ENCODE results near the gene C19orf47.
"Not testable (repeated sequence)": the region's sequence is repeated elsewhere in the genome, so short reads cannot be mapped to it uniquely, and the experiment has no call there.

C19orf47 gene

GRCh38 chr19:40376286-40376862, 28.2 kb upstream of the C19orf47 start:
- DNase-seq (ENCODE audit: low spot score): no peak

- DNase-seq (ENCODE audit: low spot score): no peak
These were observed 25.9 kb upstream of the C19orf47 start for GRCh38 chr19:40374084-40374483.

DNA sequence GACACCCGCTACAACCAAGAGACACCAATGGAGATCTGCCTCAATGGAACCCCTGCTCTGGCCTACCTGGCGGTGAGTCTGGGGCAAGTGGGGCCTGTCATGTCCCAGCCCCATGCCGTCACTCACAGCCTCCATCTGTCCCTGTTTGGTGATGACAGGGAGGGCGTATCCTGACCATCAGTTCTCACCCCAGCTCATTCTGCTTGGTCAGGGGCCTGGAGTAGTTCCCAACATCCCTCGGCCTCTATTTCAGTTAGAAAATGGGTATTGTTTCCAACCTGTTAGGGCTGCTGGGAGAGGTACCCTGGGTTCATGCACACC, 23.6 kb upstream of the C19orf47 start:
- no peak for DNase-seq (ENCODE audit: low spot score)

DNA sequence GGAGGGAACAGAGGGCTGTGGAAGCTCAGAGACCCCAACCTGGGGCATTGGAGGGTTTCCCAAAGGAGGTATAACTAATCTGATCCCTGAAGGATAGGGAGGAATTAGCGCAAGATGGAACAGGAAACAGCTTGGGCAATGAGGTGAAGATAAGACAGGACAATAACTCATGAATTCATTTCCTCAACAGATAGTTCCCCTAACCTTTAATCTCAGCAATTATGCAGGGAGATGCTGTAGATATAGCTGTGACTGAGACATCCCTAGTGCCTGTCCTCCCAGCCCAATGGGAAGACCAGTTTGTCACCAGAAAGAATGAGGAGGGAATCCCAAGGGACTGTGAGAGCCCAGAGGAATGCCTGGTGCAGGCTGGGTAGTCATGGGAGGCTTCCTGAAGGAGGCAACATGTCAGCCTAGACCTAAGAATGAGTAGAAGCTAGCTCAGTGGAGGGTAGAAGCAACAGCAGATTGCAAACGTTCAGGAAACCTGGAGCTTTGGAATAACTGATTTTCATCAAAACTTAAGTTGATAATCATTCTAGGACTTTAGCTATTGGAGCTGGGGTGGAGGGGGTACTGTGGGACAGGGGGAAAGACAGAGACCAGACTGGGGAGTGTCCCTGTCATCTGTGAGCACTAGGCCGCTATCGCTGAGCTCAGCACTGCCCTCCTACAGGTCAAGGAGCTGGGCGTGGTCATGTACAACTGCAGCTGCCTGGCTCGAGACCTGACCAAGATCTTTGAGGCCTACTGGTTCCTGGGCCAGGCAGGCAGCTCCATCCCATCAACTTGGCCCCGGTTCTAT, 23.0 kb upstream of the C19orf47 start:
- no peak for DNase-seq (ENCODE audit: low spot score)

GRCh38 chr19:40370253-40370652, 22.1 kb upstream of the C19orf47 start:
- DNase-seq (ENCODE audit: low spot score): not testable (repeated sequence)

GRCh38 chr19:40369797-40370196, 21.6 kb upstream of the C19orf47 start:
- no peak for DNase-seq (ENCODE audit: low spot score)

- no peak for DNase-seq (ENCODE audit: low spot score)
These were observed 19.6 kb upstream of the C19orf47 start for GRCh38 chr19:40367577-40368434.

DNA sequence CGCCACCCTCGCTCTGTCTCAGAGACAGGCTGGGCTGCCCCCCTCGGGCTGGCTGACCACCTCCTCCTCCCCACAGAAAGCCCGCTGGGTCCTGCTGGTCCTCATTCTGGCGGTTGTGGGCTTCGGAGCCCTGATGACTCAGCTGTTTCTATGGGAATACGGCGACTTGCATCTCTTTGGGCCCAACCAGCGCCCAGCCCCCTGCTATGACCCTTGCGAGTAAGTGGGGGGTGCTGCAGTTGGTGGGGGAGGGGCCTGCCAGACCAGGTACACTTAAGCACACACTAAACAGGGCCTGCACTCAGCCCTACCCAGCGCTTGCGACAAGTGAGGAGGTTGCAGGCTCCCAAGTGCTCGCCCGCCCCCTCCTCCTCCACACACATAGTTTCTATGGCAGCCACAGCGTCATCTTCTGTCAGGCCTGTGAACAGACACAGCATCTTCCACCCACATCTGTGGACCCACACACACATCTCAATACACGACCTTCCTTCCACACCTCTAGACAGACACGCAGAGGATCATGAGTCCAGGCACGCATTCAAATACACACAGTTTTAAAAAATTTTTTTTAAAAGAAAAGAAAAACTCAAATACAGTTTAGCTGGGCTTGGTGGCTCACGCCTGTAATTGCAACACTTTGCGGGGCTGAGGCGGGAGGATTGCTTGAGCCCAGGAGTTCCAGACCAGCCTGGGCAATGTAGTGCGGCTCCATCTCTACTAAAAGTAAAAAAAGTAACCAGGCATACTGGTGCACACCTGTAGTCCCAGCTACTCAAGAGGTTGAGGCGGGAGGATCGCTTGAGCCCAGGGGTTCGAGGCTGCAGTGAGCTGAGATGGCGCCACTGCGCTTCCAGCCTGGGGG, 18.7 kb upstream of the C19orf47 start:
- no peak for DNase-seq (ENCODE audit: low spot score)

GRCh38 chr19:40365613-40366401, 17.6 kb upstream of the C19orf47 start:
- DNase-seq (ENCODE audit: low spot score): no peak

- DNase-seq (ENCODE audit: low spot score): no peak
These were observed 16.8 kb upstream of the C19orf47 start for GRCh38 chr19:40365010-40365409.

- DNase-seq (ENCODE audit: low spot score): no peak
These were observed 14.9 kb upstream of the C19orf47 start for GRCh38 chr19:40363069-40363468.

DNA sequence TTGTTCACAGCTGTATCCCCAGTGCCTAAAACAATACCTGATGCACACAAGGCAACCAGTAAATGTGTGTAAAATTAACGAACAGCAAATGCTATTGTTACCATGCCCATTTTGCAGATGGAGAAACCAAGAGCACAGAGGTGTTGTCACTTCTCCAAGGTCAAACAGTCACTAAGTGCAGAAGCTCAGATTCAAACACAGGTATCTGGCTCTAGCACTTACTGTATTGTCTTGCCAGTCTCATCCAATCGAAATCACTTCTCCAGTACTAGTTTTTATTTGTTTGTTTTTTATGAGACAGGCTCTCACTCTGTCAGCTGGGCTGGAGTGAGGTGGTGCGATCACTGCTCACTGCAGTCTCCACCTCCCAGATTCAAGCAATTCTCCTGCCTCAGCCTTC, 14.0 kb upstream of the C19orf47 start:
- DNase-seq (ENCODE audit: low spot score): no peak

- no peak for DNase-seq (ENCODE audit: low spot score)
These were observed 12.6 kb upstream of the C19orf47 start for GRCh38 chr19:40360708-40361241.

GRCh38 chr19:40360020-40360707, 12.0 kb upstream of the C19orf47 start:
- DNase-seq (ENCODE audit: low spot score): no peak

GRCh38 chr19:40358773-40359172, 10.6 kb upstream of the C19orf47 start:
- no peak for DNase-seq (ENCODE audit: low spot score)

DNA sequence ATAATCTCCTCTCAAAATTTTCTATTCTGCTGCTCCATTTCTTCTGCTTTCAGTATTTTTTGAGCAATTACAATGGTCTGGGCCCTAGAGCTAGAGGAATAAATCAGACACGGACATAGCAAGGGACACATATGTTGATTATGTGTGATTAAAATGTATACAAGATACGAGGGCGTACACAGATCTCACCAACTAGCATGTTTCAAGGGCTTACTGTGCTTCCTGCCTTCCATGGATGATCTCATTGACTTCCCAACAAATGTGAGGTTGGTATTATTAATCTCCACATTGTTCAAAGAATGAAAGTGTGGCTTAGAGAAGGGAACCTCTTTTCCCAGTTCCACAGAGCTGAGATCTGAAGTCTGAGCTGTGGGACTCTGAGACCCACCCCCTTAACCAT, 9.4 kb upstream of the C19orf47 start:
- no peak for DNase-seq (ENCODE audit: low spot score)

DNA sequence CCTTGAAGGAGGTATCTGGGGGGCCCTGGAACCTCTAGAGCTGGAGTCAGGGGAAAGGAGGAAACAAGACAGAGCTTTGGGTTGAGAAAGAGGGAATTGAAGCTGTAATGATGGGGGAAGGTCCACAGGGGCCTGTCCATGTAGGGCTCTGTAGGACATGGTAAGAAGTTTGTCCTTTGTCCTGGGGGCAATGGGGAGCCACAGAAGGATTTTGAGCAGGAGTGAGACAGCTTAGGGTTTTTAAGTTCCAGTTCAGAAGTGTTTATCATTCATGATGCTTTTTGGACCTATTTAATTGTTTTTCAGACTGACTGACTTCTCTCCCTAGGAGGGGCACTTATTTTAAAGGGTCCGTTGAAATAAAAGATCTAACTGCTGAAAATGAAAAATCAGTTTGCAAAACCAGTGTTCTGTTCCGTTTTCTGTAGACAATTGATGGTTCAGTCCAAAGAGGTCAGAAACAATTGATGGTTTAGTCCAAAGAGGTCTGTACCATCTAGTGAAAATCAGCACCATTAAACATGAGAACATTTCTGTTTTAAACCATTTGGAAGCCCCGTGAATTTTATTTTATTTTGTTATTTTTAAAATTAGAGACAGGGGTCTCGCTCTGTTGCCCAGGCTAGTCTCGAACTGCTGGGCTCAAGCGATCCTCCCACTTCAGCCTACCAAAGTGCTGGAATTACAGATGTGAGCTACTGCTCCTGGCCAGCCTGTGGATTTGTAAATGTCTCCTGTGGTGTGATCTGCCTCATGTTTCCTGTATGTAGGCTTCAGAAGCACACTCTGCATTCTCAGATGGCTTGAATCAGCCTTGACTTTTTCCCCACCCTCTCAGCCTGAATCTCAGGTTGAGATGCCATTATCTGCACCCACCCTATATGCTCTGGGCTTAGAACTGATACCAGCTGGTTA, 8.7 kb upstream of the C19orf47 start:
- no peak for DNase-seq (ENCODE audit: low spot score)

GRCh38 chr19:40355975-40356680, 7.9 kb upstream of the C19orf47 start:
- DNase-seq (ENCODE audit: low spot score): no peak

All from LoVo (cell line).